C4-2B (cell line): ENCODE results near the gene SPON1.

Source experiments
- ZFX ChIP-seq: fragments of 450-650 bp; IDR thresholded peaks from 2 replicates; pipeline ENCODE4 v1.6.1; 2017
- TF ChIP-seq, protein P1 (sequence below): fragments of 450-650 bp; conservative IDR thresholded peaks from 2 replicates; pipeline ENCODE4 v1.5.1; 2017; ENCODE audit warnings: mild to moderate bottlenecking

DNA sequence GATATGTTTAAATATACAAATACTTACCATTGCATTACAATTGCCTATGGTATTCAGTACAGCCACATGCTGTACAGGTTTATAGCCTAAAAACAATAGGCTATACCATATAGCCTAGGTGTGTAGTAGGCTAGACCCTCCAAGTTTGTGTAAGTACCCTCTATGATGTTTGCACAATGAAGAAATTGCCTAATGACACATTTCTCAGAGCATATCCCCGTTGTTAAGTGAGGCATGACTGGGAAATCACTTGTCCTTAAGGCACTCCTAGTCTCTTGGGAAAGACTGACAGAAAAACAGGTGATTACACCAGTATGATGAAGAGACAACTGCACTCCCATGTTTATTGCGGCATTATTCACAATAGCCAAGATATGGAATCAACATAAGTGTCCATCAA, 187.2 kb downstream of the SPON1 start:
- TF ChIP-seq, protein P1, sequence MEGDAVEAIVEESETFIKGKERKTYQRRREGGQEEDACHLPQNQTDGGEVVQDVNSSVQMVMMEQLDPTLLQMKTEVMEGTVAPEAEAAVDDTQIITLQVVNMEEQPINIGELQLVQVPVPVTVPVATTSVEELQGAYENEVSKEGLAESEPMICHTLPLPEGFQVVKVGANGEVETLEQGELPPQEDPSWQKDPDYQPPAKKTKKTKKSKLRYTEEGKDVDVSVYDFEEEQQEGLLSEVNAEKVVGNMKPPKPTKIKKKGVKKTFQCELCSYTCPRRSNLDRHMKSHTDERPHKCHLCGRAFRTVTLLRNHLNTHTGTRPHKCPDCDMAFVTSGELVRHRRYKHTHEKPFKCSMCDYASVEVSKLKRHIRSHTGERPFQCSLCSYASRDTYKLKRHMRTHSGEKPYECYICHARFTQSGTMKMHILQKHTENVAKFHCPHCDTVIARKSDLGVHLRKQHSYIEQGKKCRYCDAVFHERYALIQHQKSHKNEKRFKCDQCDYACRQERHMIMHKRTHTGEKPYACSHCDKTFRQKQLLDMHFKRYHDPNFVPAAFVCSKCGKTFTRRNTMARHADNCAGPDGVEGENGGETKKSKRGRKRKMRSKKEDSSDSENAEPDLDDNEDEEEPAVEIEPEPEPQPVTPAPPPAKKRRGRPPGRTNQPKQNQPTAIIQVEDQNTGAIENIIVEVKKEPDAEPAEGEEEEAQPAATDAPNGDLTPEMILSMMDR = no peak
- no peak for TF ChIP-seq ZFX
